Suprapubic skin (tissue), 4 donors: ENCODE measurements around the gene LRRC63. TPM values are rescaled to one million over a fixed set of nuclear protein-coding genes. Genes with fewer than 3 reads are reported as not detected.

Source experiments
- DNase-seq, 2 donors: peaks; one replicate each; pipeline ENCODE4 v3.0.0-alpha.2; 2019; ENCODE audit warnings: low spot score in 2 of 2
- H3K27ac ChIP-seq: fragments of 200-600 bp; sonication (generic); one replicate; pipeline ENCODE4 v1.5.1; 2019
- H3K27me3 ChIP-seq: fragments of 200-600 bp; sonication (generic); one replicate; pipeline ENCODE4 v1.5.1; 2019
- H3K36me3 ChIP-seq: fragments of 200-600 bp; sonication (generic); one replicate; pipeline ENCODE4 v1.5.1; 2019
- H3K4me1 ChIP-seq: fragments of 200-600 bp; sonication (generic); one replicate; pipeline ENCODE4 v1.5.1; 2019
- H3K4me3 ChIP-seq: fragments of 200-600 bp; sonication (generic); one replicate; pipeline ENCODE4 v1.5.1; 2019; ENCODE audit warnings: mild to moderate bottlenecking
- H3K9me3 ChIP-seq: fragments of 200-600 bp; sonication (generic); one replicate; pipeline ENCODE4 v1.5.1; 2019
- CTCF ChIP-seq, 2 donors: fragments of 200-600 bp in 1 of 2; fragments of 450-650 bp in 1 of 2; sonication (generic) in 1 of 2; IDR thresholded peaks; one replicate each; pipeline ENCODE4 v1.5.1; 2016 to 2019; ENCODE audit warnings: antibody characterized with exemption in 2 of 2, mild to moderate bottlenecking in 1 of 2, moderate library complexity in 1 of 2
- EP300 ChIP-seq: sonication (generic); formaldehyde crosslinking; IDR thresholded peaks from one replicate; pipeline ENCODE4 v1.6.1; 2017; ENCODE audit warnings: antibody characterized with exemption
- POLR2A ChIP-seq, 2 donors: fragments of 450-650 bp; IDR thresholded peaks; one replicate each; pipeline ENCODE4 v1.6.1; 2017; ENCODE audit warnings: antibody characterized with exemption in 2 of 2, mild to moderate bottlenecking in 2 of 2, moderate library complexity in 2 of 2
- POLR2AphosphoS5 ChIP-seq, 3 donors: sonication (generic); formaldehyde crosslinking; IDR thresholded peaks; one replicate each; pipeline ENCODE4 v1.6.1; 2017; ENCODE audit warnings: antibody characterized with exemption in 3 of 3
- WGBS: methylation state at CpG from one replicate; pipeline ENCODE4 v1.1.5; 2018; 5-methylcytosine and 5-hydroxymethylcytosine counted together
- total RNA-seq, 4 donors: library from RNA; depleted of rRNA; stranded (reverse); fragments of >200 nt; gene quantifications; one replicate each; pipeline ENCODE4 v1.1.0, GENCODE V29; 2016

The LRRC63 gene
- total RNA-seq, 4 donors from 2014 or later: not detected

GRCh38 chr13:46314587-46314986 lies 102.9 kb downstream of the LRRC63 start:
- TF ChIP-seq POLR2A (IDR thresholded peaks at IDR 0.05) (no peak), POLR2AphosphoS5 (IDR thresholded peaks at IDR 0.05) (no peak), EP300 (no peak), CTCF (IDR thresholded peaks at IDR 0.05) (no peak)
- Histone ChIP-seq H3K4me3 (no peak overlapping the region), H3K9me3 (no peaks in the 10 kb centered on the region), H3K36me3 (no peaks in the 10 kb centered on the region), H3K27me3 (no peaks in the 10 kb centered on the region), H3K4me1 (no peaks in the 10 kb centered on the region), H3K27ac (no peak overlapping the region)
- DNase-seq: no peak
- 100% methylated on average over 1 of the region's 1 CpG for WGBS

- DNase-seq: no peak
- no peak overlapping the region for H3K4me3 ChIP-seq
- H3K27me3 ChIP-seq: no peaks in the 10 kb centered on the region
- no peaks in the 10 kb centered on the region for H3K36me3 ChIP-seq
- no peaks in the 10 kb centered on the region for H3K9me3 ChIP-seq
- no peak overlapping the region for H3K27ac ChIP-seq
- no peaks in the 10 kb centered on the region for H3K4me1 ChIP-seq
- TF ChIP-seq CTCF (IDR thresholded peaks at IDR 0.05) (no peak), POLR2AphosphoS5 (IDR thresholded peaks at IDR 0.05) (no peak), POLR2A (IDR thresholded peaks at IDR 0.05) (no peak), EP300 (no peak)
Measured at GRCh38 chr13:46315036-46315435, 103.3 kb downstream of the LRRC63 start.

GRCh38 chr13:46315491-46316075 lies 103.9 kb downstream of the LRRC63 start:
- WGBS: 90% methylated on average over 6 of the region's 6 CpGs
- TF ChIP-seq EP300 (no peak), POLR2AphosphoS5 (IDR thresholded peaks at IDR 0.05) (no peak), POLR2A (IDR thresholded peaks at IDR 0.05) (no peak), CTCF (IDR thresholded peaks at IDR 0.05) (no peak)
- Histone ChIP-seq H3K27ac (no peak overlapping the region), H3K9me3 (no peaks in the 10 kb centered on the region), H3K36me3 (no peaks in the 10 kb centered on the region), H3K27me3 (no peaks in the 10 kb centered on the region), H3K4me3 (no peak overlapping the region), H3K4me1 (no peaks in the 10 kb centered on the region)
- DNase-seq: no peak

- no peak for TF ChIP-seq EP300
- TF ChIP-seq POLR2A (IDR thresholded peaks at IDR 0.05): no peak
- no peak for TF ChIP-seq POLR2AphosphoS5 (IDR thresholded peaks at IDR 0.05)
- no peaks in the 10 kb centered on the region for H3K4me1 ChIP-seq
- DNase-seq: no peak
- no peak overlapping the region for H3K4me3 ChIP-seq
- no peaks in the 10 kb centered on the region for H3K36me3 ChIP-seq
- no peaks in the 10 kb centered on the region for H3K9me3 ChIP-seq
- H3K27ac ChIP-seq: no peak overlapping the region
- no peaks in the 10 kb centered on the region for H3K27me3 ChIP-seq
Measured at GRCh38 chr13:46317120-46317519, 105.4 kb downstream of the LRRC63 start.

GRCh38 chr13:46318986-46319385 lies 107.3 kb downstream of the LRRC63 start:
- H3K9me3 ChIP-seq: no peaks in the 10 kb centered on the region
- no peak overlapping the region for H3K4me3 ChIP-seq
- no peaks in the 10 kb centered on the region for H3K36me3 ChIP-seq
- 88% methylated on average over 1 of the region's 1 CpG for WGBS
- H3K4me1 ChIP-seq: no peaks in the 10 kb centered on the region
- no peak overlapping the region for H3K27ac ChIP-seq
- no peaks in the 10 kb centered on the region for H3K27me3 ChIP-seq
- no peak for TF ChIP-seq POLR2A (IDR thresholded peaks at IDR 0.05)
- no peak for TF ChIP-seq EP300
- TF ChIP-seq POLR2AphosphoS5 (IDR thresholded peaks at IDR 0.05): no peak
- TF ChIP-seq CTCF (IDR thresholded peaks at IDR 0.05): no peak
- DNase-seq: no peak

- Histone ChIP-seq H3K36me3 (no peaks in the 10 kb centered on the region), H3K27ac (no peak overlapping the region), H3K4me3 (no peak overlapping the region), H3K9me3 (no peaks in the 10 kb centered on the region), H3K4me1 (no peaks in the 10 kb centered on the region), H3K27me3 (no peaks in the 10 kb centered on the region)
- TF ChIP-seq EP300 (no peak), POLR2AphosphoS5 (IDR thresholded peaks at IDR 0.05) (no peak), CTCF (IDR thresholded peaks at IDR 0.05) (no peak), POLR2A (IDR thresholded peaks at IDR 0.05) (no peak)
- DNase-seq: no peak
- 74% methylated on average over 3 of the region's 3 CpGs for WGBS
Measured at GRCh38 chr13:46320406-46320805, 108.7 kb downstream of the LRRC63 start.
